Measurements from ENCODE around the gene GOLGA8S. TPM values are rescaled to one million over a fixed set of nuclear protein-coding genes. Genes with fewer than 3 reads are reported as not detected.
"Not testable (repeated sequence)": the region's sequence is repeated elsewhere in the genome, so short reads cannot be mapped to it uniquely, and the experiment has no call there.

The GOLGA8S gene
- total RNA-seq, 1 donor from 2014 or later: not detected

- Mint-ChIP-seq H3K27me3 (ENCODE audit: unreplicated experiment) (peaks cover 4% of the 10 kb centered on the region), H3K27ac (ENCODE audit: unreplicated experiment) (no peak overlapping the region), H3K4me1 (ENCODE audit: low read depth, unreplicated experiment) (peaks cover 4% of the 10 kb centered on the region), H3K4me3 (ENCODE audit: unreplicated experiment) (no peak overlapping the region), H3K9me3 (ENCODE audit: unreplicated experiment) (peaks cover 2% of the 10 kb centered on the region), H3K36me3 (ENCODE audit: unreplicated experiment) (no peaks in the 10 kb centered on the region)
- no peak for TF ChIP-seq CTCF (IDR thresholded peaks at IDR 0.05; ENCODE audit: partially characterized antibody, unreplicated experiment)
- DNase-seq: no peak
Measured at GRCh38 chr15:23385886-23386430, 31.4 kb downstream of the GOLGA8S start.

GRCh38 chr15:23387621-23388190 lies 33.2 kb downstream of the GOLGA8S start:
- Mint-ChIP-seq H3K4me1 (ENCODE audit: low read depth, unreplicated experiment) (peaks cover 4% of the 10 kb centered on the region), H3K27ac (ENCODE audit: unreplicated experiment) (no peak overlapping the region), H3K4me3 (ENCODE audit: unreplicated experiment) (no peak overlapping the region), H3K9me3 (ENCODE audit: unreplicated experiment) (peaks cover 2% of the 10 kb centered on the region), H3K27me3 (ENCODE audit: unreplicated experiment) (peaks cover 4% of the 10 kb centered on the region), H3K36me3 (ENCODE audit: unreplicated experiment) (no peaks in the 10 kb centered on the region)
- no peak for TF ChIP-seq CTCF (IDR thresholded peaks at IDR 0.05; ENCODE audit: partially characterized antibody, unreplicated experiment)
- no peak for DNase-seq

- Mint-ChIP-seq H3K36me3 (ENCODE audit: unreplicated experiment) (no peaks in the 10 kb centered on the region), H3K27ac (ENCODE audit: unreplicated experiment) (no peak overlapping the region), H3K4me1 (ENCODE audit: low read depth, unreplicated experiment) (no peaks in the 10 kb centered on the region), H3K4me3 (ENCODE audit: unreplicated experiment) (no peak overlapping the region), H3K27me3 (ENCODE audit: unreplicated experiment) (peaks cover 2% of the 10 kb centered on the region), H3K9me3 (ENCODE audit: unreplicated experiment) (peaks cover 5% of the 10 kb centered on the region)
- TF ChIP-seq CTCF (IDR thresholded peaks at IDR 0.05; ENCODE audit: partially characterized antibody, unreplicated experiment): no peak
- DNase-seq: no peak
Measured at GRCh38 chr15:23395030-23395692, 40.6 kb downstream of the GOLGA8S start.

GRCh38 chr15:23395832-23396231 lies 41.3 kb downstream of the GOLGA8S start:
- Mint-ChIP-seq H3K9me3 (ENCODE audit: unreplicated experiment) (peaks cover 5% of the 10 kb centered on the region), H3K4me3 (ENCODE audit: unreplicated experiment) (no peak overlapping the region), H3K4me1 (ENCODE audit: low read depth, unreplicated experiment) (no peaks in the 10 kb centered on the region), H3K27ac (ENCODE audit: unreplicated experiment) (no peak overlapping the region), H3K36me3 (ENCODE audit: unreplicated experiment) (no peaks in the 10 kb centered on the region), H3K27me3 (ENCODE audit: unreplicated experiment) (peaks cover 4% of the 10 kb centered on the region)
- no peak for TF ChIP-seq CTCF (IDR thresholded peaks at IDR 0.05; ENCODE audit: partially characterized antibody, unreplicated experiment)
- no peak for DNase-seq

GRCh38 chr15:23397779-23398178 lies 43.2 kb downstream of the GOLGA8S start:
- Mint-ChIP-seq H3K4me3 (ENCODE audit: unreplicated experiment) (no peak overlapping the region), H3K36me3 (ENCODE audit: unreplicated experiment) (no peaks in the 10 kb centered on the region), H3K27me3 (ENCODE audit: unreplicated experiment) (peaks cover 4% of the 10 kb centered on the region), H3K27ac (ENCODE audit: unreplicated experiment) (no peak overlapping the region), H3K4me1 (ENCODE audit: low read depth, unreplicated experiment) (peaks cover 3% of the 10 kb centered on the region), H3K9me3 (ENCODE audit: unreplicated experiment) (peaks cover 8% of the 10 kb centered on the region)
- DNase-seq: no peak
- no peak for TF ChIP-seq CTCF (IDR thresholded peaks at IDR 0.05; ENCODE audit: partially characterized antibody, unreplicated experiment)

GRCh38 chr15:23398357-23398756 lies 43.8 kb downstream of the GOLGA8S start:
- not testable (repeated sequence) for H3K27ac Mint-ChIP-seq (ENCODE audit: unreplicated experiment); H3K27me3 Mint-ChIP-seq (ENCODE audit: unreplicated experiment); H3K36me3 Mint-ChIP-seq (ENCODE audit: unreplicated experiment); H3K4me3 Mint-ChIP-seq (ENCODE audit: unreplicated experiment); DNase-seq; H3K4me1 Mint-ChIP-seq (ENCODE audit: low read depth, unreplicated experiment); H3K9me3 Mint-ChIP-seq (ENCODE audit: unreplicated experiment)

- not testable (repeated sequence) for H3K36me3 Mint-ChIP-seq (ENCODE audit: unreplicated experiment); H3K27ac Mint-ChIP-seq (ENCODE audit: unreplicated experiment); H3K4me1 Mint-ChIP-seq (ENCODE audit: low read depth, unreplicated experiment); H3K27me3 Mint-ChIP-seq (ENCODE audit: unreplicated experiment); H3K9me3 Mint-ChIP-seq (ENCODE audit: unreplicated experiment); DNase-seq; H3K4me3 Mint-ChIP-seq (ENCODE audit: unreplicated experiment)
Measured at GRCh38 chr15:23399207-23399606, 44.7 kb downstream of the GOLGA8S start.

Measured in glutamatergic neuron (in vitro differentiated cells).